Activated B cell treated with CpG ODN at 0.5 μM for 24 hours (primary cell): ENCODE measurements around the gene CASTOR2. TPM values are rescaled to one million over a fixed set of nuclear protein-coding genes. Genes with fewer than 3 reads are reported as not detected.
"Not testable (repeated sequence)": the region's sequence is repeated elsewhere in the genome, so short reads cannot be mapped to it uniquely, and the experiment has no call there.

Experiments used
- ATAC-seq: fragments of 200-7000 bp; cut with Tn5 transposase; one replicate; pipeline ENCODE4 v1.10.0; 2021; ENCODE audit warnings: low read depth, mild to moderate bottlenecking, moderate library complexity
- CTCF ChIA-PET: fragments of 350-600 bp; sonication (Branson Sonifier 250); formaldehyde crosslinking; loops from one replicate; lab custom pipeline; 2021; ENCODE audit warnings: antibody characterized with exemption; lab: Charles Lee
- POLR2A ChIA-PET: fragments of 350-600 bp; sonication (Branson Sonifier 250); formaldehyde crosslinking; loops from one replicate; lab custom pipeline; 2021; ENCODE audit warnings: antibody characterized with exemption; lab: Charles Lee
- DNase-seq: peaks from one replicate; pipeline ENCODE4 v3.0.0; 2022
- H3K27ac Mint-ChIP-seq: one replicate; pipeline ENCODE4 v1.8.0; 2020; ENCODE audit warnings: mixed read lengths
- H3K27me3 Mint-ChIP-seq: one replicate; pipeline ENCODE4 v1.8.0; 2021; ENCODE audit warnings: mixed read lengths
- H3K36me3 Mint-ChIP-seq: one replicate; pipeline ENCODE4 v1.8.0; 2021; ENCODE audit warnings: low read depth, mixed read lengths
- H3K4me1 Mint-ChIP-seq: one replicate; pipeline ENCODE4 v1.8.0; 2021; ENCODE audit warnings: mixed read lengths
- H3K4me3 Mint-ChIP-seq: one replicate; pipeline ENCODE4 v1.8.0; 2020; ENCODE audit warnings: mild to moderate bottlenecking, mixed read lengths
- H3K9me3 Mint-ChIP-seq: one replicate; pipeline ENCODE4 v1.8.0; 2020; ENCODE audit warnings: mixed read lengths
- intact Hi-C: fragments of 100-400 bp; cut with micrococcal nuclease; formaldehyde crosslinking; loops from one replicate; pipeline ENCODE4 v1.15.1; 2024
- total RNA-seq: library from RNA; stranded (reverse); gene quantifications from 2 replicates; pipeline ENCODE4 v1.2.3, GENCODE V29; 2022

Gene CASTOR2
- total RNA-seq = 0.66 and 0.73 TPM in 2 replicates

DNA sequence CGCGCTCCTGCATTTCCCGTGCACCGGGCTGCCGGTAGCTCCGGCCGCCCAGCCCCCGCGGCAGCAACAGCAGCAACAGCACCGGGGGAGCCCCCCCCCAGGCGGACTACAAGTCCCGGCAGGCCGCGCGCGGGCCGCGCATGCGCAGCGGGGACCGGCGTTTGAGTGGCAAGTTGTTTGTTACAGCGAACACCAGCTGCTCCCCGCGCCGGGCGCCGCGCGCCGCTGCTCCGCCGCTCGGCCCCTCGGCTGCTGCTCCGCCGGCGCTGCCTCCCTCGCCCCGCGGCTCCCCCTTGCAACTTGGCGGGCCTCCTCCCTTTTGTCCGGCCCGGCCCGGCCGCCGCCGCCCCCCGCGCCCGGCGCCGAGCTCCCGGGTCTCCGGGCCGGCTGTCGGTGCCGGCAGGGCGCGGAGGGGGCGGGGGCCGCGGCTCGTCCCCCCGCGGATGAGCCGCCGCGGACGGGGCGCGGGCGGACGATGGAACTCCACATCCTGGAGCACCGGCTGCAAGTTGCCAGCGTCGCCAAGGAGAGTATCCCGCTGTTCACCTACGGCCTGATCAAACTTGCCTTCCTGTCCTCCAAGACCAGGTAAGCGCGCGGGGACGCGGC is at the start of gene CASTOR2:
Gene CASTOR2, plus strand, starts transcription at position 195 of the 609 bp plus-strand sequence. Its CDS starts 281 bp downstream, at position 476.
- intact Hi-C loops, H3K4me1 Mint-ChIP-seq, POLR2A ChIA-PET, H3K27ac Mint-ChIP-seq, H3K27me3 Mint-ChIP-seq, H3K9me3 Mint-ChIP-seq, H3K4me3 Mint-ChIP-seq, H3K36me3 Mint-ChIP-seq, CTCF ChIA-PET: not testable (repeated sequence)
- DNase-seq (peak; percentile 69), ATAC-seq (peak; percentile 90)

DNA sequence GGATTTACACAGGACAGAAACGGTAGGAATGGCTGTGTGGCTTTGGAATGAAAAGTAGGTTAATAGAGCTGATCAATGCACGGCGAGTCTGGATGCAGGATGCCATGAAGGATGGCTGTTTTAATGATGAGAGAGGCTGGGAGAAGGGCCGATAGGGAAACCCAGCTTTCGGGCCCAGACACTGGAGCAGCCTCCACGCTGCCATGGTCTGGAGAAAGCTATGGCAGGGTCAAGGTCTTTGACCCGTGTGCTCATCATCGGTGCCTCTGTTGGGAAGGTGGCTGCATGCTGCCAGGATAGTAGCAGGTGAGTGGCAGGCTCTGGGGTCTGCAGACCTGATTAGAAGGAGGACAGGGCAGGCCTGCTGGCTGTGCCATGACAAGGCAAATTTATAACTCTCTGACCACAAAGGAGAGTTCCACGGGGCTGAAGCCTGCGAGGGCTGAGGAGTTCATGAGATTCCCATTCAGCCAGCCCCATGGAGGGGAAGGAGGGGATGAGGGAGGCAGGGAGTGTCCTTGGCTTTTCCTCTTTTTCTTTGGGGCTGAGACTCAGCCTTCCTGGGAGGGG is 42.1 kb upstream of the CASTOR2 start:
- CTCF ChIA-PET = not testable (repeated sequence)

DNA sequence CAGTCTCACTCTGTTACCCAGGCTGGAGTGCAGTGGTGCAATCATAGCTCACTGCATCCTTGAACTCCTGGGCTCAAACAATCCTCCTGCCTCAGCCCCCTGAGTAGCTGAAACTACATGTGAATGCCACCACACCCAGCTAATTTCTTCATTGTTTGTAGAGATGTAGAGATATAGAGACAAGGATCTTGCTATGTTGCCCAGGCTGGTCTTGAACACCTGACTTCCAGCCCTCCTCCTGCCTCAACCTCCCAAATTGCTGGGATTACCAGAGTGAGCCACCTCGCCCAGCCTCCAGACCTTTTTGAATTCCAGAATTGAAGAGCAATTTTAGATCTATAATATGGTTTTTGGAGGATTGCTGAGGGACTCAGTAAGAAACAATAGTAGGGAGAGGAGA is 40.9 kb upstream of the CASTOR2 start:
- DNase-seq, H3K4me3 Mint-ChIP-seq: not testable (repeated sequence)

More for the DNA sequence above, 42.1 kb upstream of the CASTOR2 start:
- H3K36me3 Mint-ChIP-seq, intact Hi-C loops, H3K9me3 Mint-ChIP-seq, H3K4me3 Mint-ChIP-seq, H3K27ac Mint-ChIP-seq, H3K27me3 Mint-ChIP-seq, ATAC-seq, DNase-seq, H3K4me1 Mint-ChIP-seq, POLR2A ChIA-PET: not testable (repeated sequence)

DNA sequence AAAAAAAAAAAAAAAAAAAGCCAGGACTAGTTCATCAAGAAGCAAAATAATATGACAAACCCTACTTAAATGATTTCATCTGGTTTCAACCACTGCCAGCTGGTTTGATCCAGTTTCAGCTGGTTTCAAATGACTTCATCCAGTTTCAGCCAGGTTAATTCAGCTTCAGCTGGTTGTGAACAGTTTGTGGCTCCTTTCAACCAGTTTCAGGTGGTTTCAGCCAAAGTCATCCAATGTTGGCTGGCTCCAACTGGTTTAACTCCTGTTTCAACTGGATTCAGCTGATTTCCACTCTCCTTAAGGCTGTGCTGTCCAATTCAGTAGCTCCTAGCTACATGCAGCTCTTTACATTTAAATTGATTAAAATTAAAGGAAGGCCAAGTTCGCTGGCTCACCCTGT is 37.5 kb upstream of the CASTOR2 start:
- H3K27ac Mint-ChIP-seq, CTCF ChIA-PET, POLR2A ChIA-PET, ATAC-seq, H3K4me1 Mint-ChIP-seq, H3K27me3 Mint-ChIP-seq, H3K4me3 Mint-ChIP-seq, intact Hi-C loops, H3K36me3 Mint-ChIP-seq, H3K9me3 Mint-ChIP-seq, DNase-seq: not testable (repeated sequence)

More for the DNA sequence above, 40.9 kb upstream of the CASTOR2 start:
- H3K27me3 Mint-ChIP-seq, ATAC-seq, POLR2A ChIA-PET, H3K4me1 Mint-ChIP-seq, H3K27ac Mint-ChIP-seq, intact Hi-C loops, CTCF ChIA-PET, H3K9me3 Mint-ChIP-seq, H3K36me3 Mint-ChIP-seq: not testable (repeated sequence)

DNA sequence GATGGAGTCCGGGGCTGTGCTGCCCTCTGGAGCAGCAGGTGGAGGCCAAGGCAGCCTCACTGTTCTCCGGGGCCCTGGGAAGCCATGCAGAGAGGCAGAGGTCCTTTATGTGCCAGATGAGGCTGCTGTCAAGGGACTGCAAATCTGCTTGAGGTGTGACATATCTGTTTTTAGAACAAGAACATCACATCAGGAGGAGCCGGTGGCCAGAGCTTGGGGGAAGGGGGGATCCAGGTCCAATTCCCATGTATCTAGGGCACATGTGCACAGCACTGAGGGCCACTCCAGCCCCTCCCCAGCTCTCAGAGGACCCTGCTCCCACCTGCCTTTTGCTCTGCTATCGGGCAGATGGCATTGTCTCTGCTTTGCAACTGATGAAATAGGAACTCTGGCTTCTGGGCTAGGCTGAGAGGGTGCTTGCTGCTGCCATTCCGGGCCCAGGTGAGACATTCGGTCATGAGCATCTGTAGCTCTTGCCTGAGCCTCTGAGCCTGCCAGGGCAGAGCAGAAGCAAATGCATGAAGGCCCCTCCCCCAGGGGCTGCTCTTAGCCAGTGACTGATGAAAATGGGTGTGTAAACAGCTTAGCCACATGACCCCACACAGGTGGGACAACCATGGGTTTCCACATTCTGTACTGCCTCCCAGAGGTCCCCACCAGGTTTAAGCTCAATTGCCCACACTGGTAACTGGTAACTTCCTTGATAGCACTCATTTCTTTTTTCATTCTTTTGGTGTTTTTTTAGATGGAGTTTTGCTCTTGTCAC is 32.8 kb upstream of the CASTOR2 start:
- intact Hi-C loops, H3K4me3 Mint-ChIP-seq, H3K9me3 Mint-ChIP-seq, H3K27me3 Mint-ChIP-seq, H3K4me1 Mint-ChIP-seq, H3K36me3 Mint-ChIP-seq, POLR2A ChIA-PET, H3K27ac Mint-ChIP-seq, CTCF ChIA-PET, DNase-seq: not testable (repeated sequence)
- peak; percentile 10 for ATAC-seq

DNA sequence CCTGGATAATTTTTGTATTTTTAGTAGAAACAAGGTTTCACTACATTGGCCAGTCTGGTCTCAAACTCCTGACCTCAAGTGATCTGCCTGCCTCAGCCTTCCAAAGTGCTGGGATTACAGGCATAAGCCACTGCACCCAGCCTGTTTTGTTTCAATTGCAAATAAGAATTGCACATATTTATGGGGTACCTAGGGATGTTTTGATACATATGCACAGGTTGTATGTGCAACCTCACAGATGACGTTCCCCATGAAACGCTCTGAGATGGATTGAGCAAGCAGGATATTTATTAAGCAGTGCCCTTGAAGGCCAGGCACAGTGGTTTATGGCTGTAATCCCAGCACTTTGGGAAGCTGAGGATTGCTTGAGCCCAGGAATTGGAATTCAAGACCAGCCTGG is 25.1 kb upstream of the CASTOR2 start:
- H3K4me3 Mint-ChIP-seq, H3K27ac Mint-ChIP-seq, POLR2A ChIA-PET, H3K4me1 Mint-ChIP-seq, H3K9me3 Mint-ChIP-seq, ATAC-seq, DNase-seq, H3K27me3 Mint-ChIP-seq, CTCF ChIA-PET, H3K36me3 Mint-ChIP-seq, intact Hi-C loops: not testable (repeated sequence)

DNA sequence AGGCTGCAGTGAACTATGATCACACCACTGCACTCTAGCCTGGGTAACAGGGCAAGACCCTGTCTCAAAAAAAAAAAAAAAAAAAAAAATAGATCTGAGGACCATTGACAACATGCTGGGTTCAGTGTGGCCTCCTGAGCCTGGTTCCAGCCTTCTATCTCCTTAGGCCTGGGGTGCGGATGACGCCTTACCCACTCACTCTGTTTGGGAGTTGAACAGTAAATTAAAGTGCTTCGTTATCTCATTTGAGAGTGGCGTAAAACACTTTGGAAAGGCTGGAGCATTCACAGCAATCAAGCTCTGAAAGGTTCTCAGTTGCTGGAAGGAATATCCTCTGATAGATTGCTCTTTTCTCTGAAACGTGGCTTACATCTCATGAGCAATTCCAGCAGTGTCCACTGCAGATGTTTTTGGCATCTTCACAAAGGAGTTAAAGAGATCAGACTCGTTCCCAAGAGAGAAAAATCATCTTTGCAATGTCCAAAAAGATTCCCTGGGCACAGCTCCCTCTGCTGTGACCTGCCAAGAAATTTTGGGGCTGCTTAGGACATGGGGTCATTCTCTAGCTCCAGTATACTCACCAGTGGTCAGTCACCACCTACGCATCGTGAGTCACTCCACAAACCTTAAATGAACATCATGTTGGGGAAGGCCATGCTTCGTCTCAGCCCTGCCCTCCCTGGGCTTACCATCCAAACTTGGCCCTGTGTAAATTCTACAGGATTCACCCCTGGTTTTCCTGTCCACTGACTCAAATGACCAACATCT is 23.0 kb upstream of the CASTOR2 start:
- H3K27me3 Mint-ChIP-seq, H3K4me3 Mint-ChIP-seq, POLR2A ChIA-PET, H3K4me1 Mint-ChIP-seq, intact Hi-C loops, H3K27ac Mint-ChIP-seq, CTCF ChIA-PET, H3K36me3 Mint-ChIP-seq, ATAC-seq, H3K9me3 Mint-ChIP-seq, DNase-seq: not testable (repeated sequence)

DNA sequence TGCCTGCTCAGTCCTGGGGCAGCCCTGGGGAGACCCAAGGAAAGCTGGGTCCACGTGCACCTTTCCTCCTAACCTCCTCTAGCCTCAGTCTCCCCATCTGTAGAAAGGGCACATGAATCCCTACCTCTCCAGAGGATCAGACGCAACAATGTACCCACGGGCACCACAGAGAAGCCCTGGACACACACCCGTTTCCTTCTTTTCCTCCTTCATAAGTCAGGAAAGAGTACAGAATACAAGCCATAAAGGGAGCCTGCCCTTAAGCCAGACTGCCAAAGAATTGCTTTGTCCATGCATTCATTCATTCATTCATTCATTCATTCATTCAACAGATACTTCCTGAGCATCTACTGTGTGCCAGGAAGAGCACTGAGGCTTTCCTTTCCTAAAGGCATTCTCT is 20.6 kb upstream of the CASTOR2 start:
- H3K27me3 Mint-ChIP-seq, H3K4me3 Mint-ChIP-seq, H3K4me1 Mint-ChIP-seq, intact Hi-C loops, POLR2A ChIA-PET, DNase-seq, H3K27ac Mint-ChIP-seq, H3K9me3 Mint-ChIP-seq, CTCF ChIA-PET, H3K36me3 Mint-ChIP-seq, ATAC-seq: not testable (repeated sequence)

DNA sequence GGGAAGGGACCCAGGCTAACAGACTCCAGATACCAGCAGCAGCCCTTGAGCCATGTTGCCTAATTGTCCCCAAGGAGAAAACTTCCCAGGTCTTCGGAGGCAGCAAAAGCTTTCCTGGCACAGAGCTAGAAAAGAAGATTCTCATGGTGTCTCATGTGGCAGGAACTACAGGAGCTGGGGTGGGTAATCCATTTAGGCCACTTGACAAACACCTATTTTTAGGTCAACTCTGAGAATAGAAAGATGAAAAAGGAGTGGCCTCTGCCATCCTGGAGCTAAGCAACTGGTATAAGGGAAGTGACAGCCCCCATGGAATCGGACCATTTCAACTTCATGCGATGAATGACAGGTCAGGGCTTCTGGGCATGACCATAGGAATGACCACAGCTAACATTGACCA is 16.8 kb upstream of the CASTOR2 start:
- POLR2A ChIA-PET, H3K4me1 Mint-ChIP-seq, H3K36me3 Mint-ChIP-seq, DNase-seq, H3K4me3 Mint-ChIP-seq, H3K9me3 Mint-ChIP-seq, intact Hi-C loops, CTCF ChIA-PET, H3K27ac Mint-ChIP-seq, H3K27me3 Mint-ChIP-seq, ATAC-seq: not testable (repeated sequence)

DNA sequence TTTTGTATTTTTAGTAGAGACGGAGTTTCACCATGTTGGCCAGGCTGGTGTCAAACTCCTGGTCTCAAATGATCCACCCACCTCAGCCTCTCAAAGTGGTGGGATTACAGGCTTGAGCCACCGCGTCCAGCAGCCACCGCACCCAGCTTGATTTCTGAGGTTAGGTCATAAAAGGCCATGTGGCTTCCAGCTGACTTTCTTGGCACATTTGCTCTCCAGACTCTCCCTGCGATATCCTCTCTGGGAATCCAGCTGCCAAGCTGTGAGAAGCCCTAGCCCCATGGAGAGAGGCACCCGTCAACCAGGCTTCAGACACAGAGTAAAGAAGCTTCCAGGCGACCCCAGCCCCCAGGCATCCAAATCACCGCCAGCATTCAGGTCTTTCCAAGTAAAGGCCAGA is 10.7 kb upstream of the CASTOR2 start:
- intact Hi-C loops, H3K27me3 Mint-ChIP-seq, CTCF ChIA-PET, POLR2A ChIA-PET, H3K9me3 Mint-ChIP-seq, H3K4me1 Mint-ChIP-seq, H3K4me3 Mint-ChIP-seq, H3K36me3 Mint-ChIP-seq, ATAC-seq, DNase-seq, H3K27ac Mint-ChIP-seq: not testable (repeated sequence)

DNA sequence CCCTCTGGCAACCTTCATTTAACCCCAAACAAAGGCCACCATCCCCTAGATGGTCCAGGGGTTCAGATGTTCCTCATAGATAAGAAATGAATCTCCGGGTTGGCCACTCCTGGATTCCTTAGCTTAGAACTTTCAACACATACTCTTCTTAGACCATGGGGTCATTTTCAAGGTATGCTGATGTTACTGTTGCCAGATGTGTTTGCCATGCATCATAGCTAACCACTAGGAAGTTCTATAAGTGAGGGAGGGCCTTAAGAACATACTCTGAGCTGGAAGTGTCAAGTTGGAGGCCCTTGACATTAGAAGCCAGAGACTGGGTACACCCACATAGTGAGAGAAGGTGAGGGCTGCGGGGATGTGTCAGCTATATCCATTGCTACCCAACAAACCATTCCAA is 6.2 kb upstream of the CASTOR2 start:
- H3K27me3 Mint-ChIP-seq, H3K36me3 Mint-ChIP-seq, H3K4me3 Mint-ChIP-seq, intact Hi-C loops, CTCF ChIA-PET, H3K9me3 Mint-ChIP-seq, ATAC-seq, H3K27ac Mint-ChIP-seq, POLR2A ChIA-PET, DNase-seq, H3K4me1 Mint-ChIP-seq: not testable (repeated sequence)
